Panc1 (cell line): ENCODE results near the gene SCN9A. TPM values are rescaled to one million over a fixed set of nuclear protein-coding genes. Genes with fewer than 3 reads are reported as not detected.

Source experiments
- ATAC-seq: fragments of 200-7000 bp; cut with Tn5 transposase; 2 replicates; pipeline ENCODE4 v1.9.1; 2020; ENCODE audit warnings: mild to moderate bottlenecking, moderate library complexity
- BruUV-seq: library from RNA; stranded (reverse); fragments of 400-500 nt; replicated peaks from 2 replicates; lab custom pipeline; 2021; lab: Mats Ljungman, UMichigan
- CTCF ChIA-PET: fragments of 300-600 bp; sonication (Branson Sonifier 250); formaldehyde crosslinking; loops from one replicate; lab custom pipeline; 2022; ENCODE audit warnings: antibody characterized with exemption; lab: Charles Lee
- POLR2A ChIA-PET: fragments of 300-600 bp; sonication (Branson Sonifier 250); formaldehyde crosslinking; loops from one replicate; lab custom pipeline; 2022; ENCODE audit warnings: antibody characterized with exemption; lab: Charles Lee
- DNase-seq: peaks from one replicate; pipeline ENCODE4 v3.0.0-alpha.2; 2010; ENCODE audit warnings: low read depth, low spot score
- H3K27ac ChIP-seq: 2 replicates; pipeline ENCODE4 v1.5.1; 2011; ENCODE audit warnings: mild to moderate bottlenecking, low read length, inconsistent platforms
- H3K27me3 ChIP-seq: fragments of 200-500 bp; sonication (Bioruptor generic); 2 replicates; pipeline ENCODE4 v1.6.0; 2014; ENCODE audit warnings: low read length, inconsistent platforms; ENCODE audit not compliant: control insufficient read depth, insufficient read depth
- H3K36me3 ChIP-seq: fragments of 200-500 bp; sonication (Bioruptor generic); 2 replicates; pipeline ENCODE4 v1.5.1; 2014; ENCODE audit warnings: inconsistent platforms, mild to moderate bottlenecking, low read length, moderate library complexity; ENCODE audit not compliant: control insufficient read depth, insufficient read depth
- H3K4me1 ChIP-seq: 2 replicates; pipeline ENCODE4 v1.5.1; 2011; ENCODE audit warnings: inconsistent platforms, mild to moderate bottlenecking, low read length, moderate library complexity; ENCODE audit not compliant: control insufficient read depth, insufficient read depth
- H3K4me3 ChIP-seq, 2 experiments: 2 replicates each; pipeline ENCODE4 v1.5.1; 2011 to 2012; ENCODE audit warnings: low read depth in 2 of 2, low read length in 2 of 2, mild to moderate bottlenecking in 2 of 2, inconsistent platforms in 1 of 2, moderate library complexity in 1 of 2
- H3K9me3 ChIP-seq: fragments of 200-500 bp; sonication (Bioruptor generic); 2 replicates; pipeline ENCODE4 v1.5.1; 2014; ENCODE audit warnings: low read depth, mild to moderate bottlenecking, inconsistent platforms, low read length, moderate library complexity; ENCODE audit not compliant: control insufficient read depth, insufficient read depth
- CTCF ChIP-seq: fragments of 450-650 bp; IDR thresholded peaks from 2 replicates; pipeline ENCODE4 v1.5.1; 2017; ENCODE audit warnings: mild to moderate bottlenecking
- POLR2AphosphoS5 ChIP-seq: IDR thresholded peaks from 2 replicates; pipeline ENCODE4 v1.6.1; 2012; ENCODE audit warnings: mild to moderate bottlenecking, low read depth, low read length, moderate library complexity
- REST ChIP-seq, 2 experiments: IDR thresholded peaks; 2 replicates each; pipeline ENCODE4 v1.6.1; 2011 to 2012; ENCODE audit warnings: low read depth in 2 of 2, control low read depth in 1 of 2, low read length in 1 of 2, mild to moderate bottlenecking in 1 of 2, moderate library complexity in 1 of 2; ENCODE audit not compliant: insufficient read depth in 1 of 2
- SIN3A ChIP-seq: IDR thresholded peaks from 2 replicates; pipeline ENCODE4 v1.6.1; 2012; ENCODE audit warnings: low read depth, mild to moderate bottlenecking, low read length, moderate library complexity, borderline replicate concordance; ENCODE audit not compliant: insufficient read depth
- TCF7L2 ChIP-seq: IDR thresholded peaks from 2 replicates; pipeline ENCODE4 v1.6.1; 2011; ENCODE audit warnings: mild to moderate bottlenecking, low read depth, low read length, inconsistent platforms
- in situ Hi-C: cut with HindIII; loops from 2 replicates; pipeline ENCODE4 v1.10.0; 2016; ENCODE audit warnings: low sequenced_read_pairs, low pct_unique_long_range_greater_than_20kb
- intact Hi-C: fragments of 100-400 bp; cut with micrococcal nuclease; formaldehyde crosslinking; loops from one replicate; pipeline ENCODE4 v1.10.0; 2022; ENCODE audit not compliant: unreplicated experiment
- total RNA-seq: library from RNA; stranded (reverse); gene quantifications from one replicate; pipeline ENCODE4 v1.2.1, GENCODE V29; 2021; ENCODE audit not compliant: unreplicated experiment

Gene SCN9A
- total RNA-seq, 1 experiment from 2014 or later, result 0.10 TPM

- ATAC-seq (no peak), DNase-seq (no peak)
- H3K9me3 ChIP-seq, result no peaks in the 10 kb centered on the region
- ChIA-PET CTCF (no interaction called here), POLR2A (no interaction called here)
- intact Hi-C loops (no loop called here), in situ Hi-C loops (no loop called here)
- no peaks in the 10 kb centered on the region for H3K36me3 ChIP-seq
- H3K27ac ChIP-seq, result no peak overlapping the region
- TF ChIP-seq SIN3A (no peak), CTCF (no peak), POLR2AphosphoS5 (no peak), TCF7L2 (no peak), REST (IDR thresholded peaks at IDR 0.05; ENCODE audit: insufficient read depth in 1 of 2, low read depth in 2 of 2, low read length in 1 of 2) (no peak)
- no TSS peak for BruUV-seq
- no peaks in the 10 kb centered on the region for H3K4me1 ChIP-seq
- H3K4me3 ChIP-seq, result no peak overlapping the region
- H3K27me3 ChIP-seq, result no peaks in the 10 kb centered on the region
These were observed 151.5 kb downstream of the SCN9A start for GRCh38 chr2:166224197-166224596.

GRCh38 chr2:166223298-166223697 is 152.4 kb downstream of the SCN9A start:
- ChIA-PET POLR2A (no interaction called here), CTCF (no interaction called here)
- Histone ChIP-seq H3K9me3 (no peaks in the 10 kb centered on the region), H3K27ac (no peak overlapping the region), H3K36me3 (no peaks in the 10 kb centered on the region), H3K27me3 (no peaks in the 10 kb centered on the region), H3K4me3 (no peak overlapping the region), H3K4me1 (no peaks in the 10 kb centered on the region)
- TF ChIP-seq REST (IDR thresholded peaks at IDR 0.05; ENCODE audit: insufficient read depth in 1 of 2, low read depth in 2 of 2, low read length in 1 of 2) (no peak), TCF7L2 (no peak), POLR2AphosphoS5 (no peak), CTCF (no peak), SIN3A (no peak)
- ATAC-seq (no peak), DNase-seq (no peak)
- BruUV-seq, result no TSS peak
- intact Hi-C loops, result no loop called here
- in situ Hi-C loops, result no loop called here
